Measurements from ENCODE around the gene PRICKLE1. TPM values are rescaled to one million over a fixed set of nuclear protein-coding genes. Genes with fewer than 3 reads are reported as not detected.

Gene PRICKLE1
- polyA plus RNA-seq, 1 experiment, result 36.0 TPM

DNA sequence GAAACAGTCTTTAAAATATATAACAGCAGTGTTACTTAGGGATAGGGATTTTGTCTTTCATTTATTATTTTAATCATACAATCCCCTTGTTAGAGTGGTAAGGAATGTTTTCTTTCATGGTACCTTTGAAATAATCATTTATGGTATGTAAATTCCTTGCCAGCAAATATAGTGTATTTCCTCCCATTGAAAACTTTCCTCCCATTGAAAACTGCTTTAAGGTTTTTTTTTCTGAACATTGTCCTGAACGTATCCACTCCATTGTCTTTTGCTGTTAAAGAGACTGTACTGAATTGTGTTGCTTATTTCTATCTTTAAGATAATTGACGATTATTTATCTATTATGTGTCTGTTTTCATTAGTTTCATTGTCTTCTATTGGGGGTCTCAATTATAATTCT is 180.1 kb downstream of the PRICKLE1 start:
- Histone ChIP-seq H3K9me3 (ENCODE audit: control insufficient read depth, insufficient read depth, low read length) (no peaks in the 10 kb centered on the region), H3K4me3 (ENCODE audit: low read depth, low read length) (no peak overlapping the region), H3K27me3 (ENCODE audit: control insufficient read depth, insufficient read depth, low read length) (no peaks in the 10 kb centered on the region), H3K27ac (ENCODE audit: low read depth, low read length) (no peak overlapping the region)
- ChIA-PET POLR2A (no interaction called here), CTCF (interaction anchor here (1.0 kb wide), 1 partner anchor 38 kb away, joined by 3 read pairs; no protein-coding TSS in a partner anchor)
- TF ChIP-seq CTCF (IDR thresholded peaks at IDR 0.05; ENCODE audit: low read depth, low read length), result no peak
- no peak for DNase-seq (ENCODE audit: low read depth, low spot score)

GRCh38 chr12:42407306-42407705 is 182.2 kb downstream of the PRICKLE1 start:
- Histone ChIP-seq H3K9me3 (ENCODE audit: control insufficient read depth, insufficient read depth, low read length) (no peaks in the 10 kb centered on the region), H3K4me3 (ENCODE audit: low read depth, low read length) (no peak overlapping the region), H3K27me3 (ENCODE audit: control insufficient read depth, insufficient read depth, low read length) (no peaks in the 10 kb centered on the region), H3K27ac (ENCODE audit: low read depth, low read length) (no peak overlapping the region)
- no peak for TF ChIP-seq CTCF (IDR thresholded peaks at IDR 0.05; ENCODE audit: low read depth, low read length)
- ChIA-PET POLR2A (no interaction called here), CTCF (interaction anchor here (1.6 kb wide), 1 partner anchor 35 kb away, joined by 11 read pairs; no protein-coding TSS in a partner anchor)
- DNase-seq (ENCODE audit: low read depth, low spot score), result no peak

Small RNA genes lying within 50 kb of the gene (small RNA-seq; reads per million reads assigned to genes)
- gene AC079600.1 (ENCODE audit: insufficient read length, low read depth) (not detected), gene AC079600.2 (ENCODE audit: insufficient read length, low read depth) (not detected), gene RF00019 (ENCODE audit: insufficient read length, low read depth) (not detected)

Data from AG04450 (cell line).